B cell (primary cell): Measurements from ENCODE around the gene CD151. TPM values are rescaled to one million over a fixed set of nuclear protein-coding genes. Genes with fewer than 3 reads are reported as not detected.
A peak's percentile ranks its signal among the peaks of the same experiment; 100 is the strongest.

ENCODE experiments used
- ATAC-seq: fragments of 200-7000 bp; cut with Tn5 transposase; one replicate; pipeline ENCODE4 v1.10.0; 2021; ENCODE audit warnings: low read depth, mild to moderate bottlenecking, moderate number of reproducible peaks, moderate library complexity
- CTCF ChIA-PET: fragments of 350-600 bp; sonication (Branson Sonifier 250); formaldehyde crosslinking; loops from one replicate; lab custom pipeline; 2021; ENCODE audit warnings: antibody characterized with exemption, inconsistent platforms; lab: Charles Lee
- POLR2A ChIA-PET: fragments of 350-600 bp; sonication (Branson Sonifier 250); formaldehyde crosslinking; loops from one replicate; lab custom pipeline; 2021; ENCODE audit warnings: antibody characterized with exemption; lab: Charles Lee
- DNase-seq: peaks from one replicate; pipeline ENCODE4 v3.0.0; 2013
- H2AFZ ChIP-seq: 2 replicates; pipeline ENCODE4 v1.6.1; 2012; ENCODE audit warnings: mild to moderate bottlenecking, low read depth, low read length; ENCODE audit not compliant: insufficient read depth, poor library complexity, severe bottlenecking
- H3K27ac ChIP-seq, 2 donors: 1 replicate in 1 of 2; 2 replicates in 1 of 2; pipeline ENCODE4 v1.5.1; 2012 to 2013; ENCODE audit warnings: low read length in 2 of 2, mild to moderate bottlenecking in 2 of 2, moderate library complexity in 1 of 2
- H3K27me3 ChIP-seq, 4 experiments: fragments of 200-600 bp in 1 of 4; sonication (generic) in 1 of 4; replicated peaks in 1 of 4; 1 replicate in 2 of 4; 2 replicates in 2 of 4; pipeline versions ENCODE4 v1.6.1 to v1.7.0; 2013 to 2016; ENCODE audit warnings: low read length in 3 of 4, mild to moderate bottlenecking in 2 of 4, mixed read lengths in 1 of 4, moderate library complexity in 1 of 4; ENCODE audit not compliant: insufficient read depth in 4 of 4, control insufficient read depth in 3 of 4; ENCODE audit errors: control extremely low read depth in 1 of 4
- H3K36me3 ChIP-seq, 2 experiments: replicated peaks in 1 of 2; 1 replicate in 1 of 2; 2 replicates in 1 of 2; pipeline versions ENCODE4 v1.6.1 to v1.7.1; 2013; ENCODE audit warnings: low read length in 1 of 2; ENCODE audit not compliant: insufficient read depth in 2 of 2, control insufficient read depth in 1 of 2; ENCODE audit errors: control extremely low read depth in 1 of 2, extremely low read depth in 1 of 2
- H3K4me1 ChIP-seq, 2 donors: fragments of 200-600 bp in 1 of 2; sonication (generic) in 1 of 2; 1 replicate in 1 of 2; 2 replicates in 1 of 2; pipeline versions ENCODE4 v1.5.1 to v1.6.1; 2013 to 2017; ENCODE audit warnings: low read length in 2 of 2; ENCODE audit not compliant: control insufficient read depth in 2 of 2, insufficient read depth in 2 of 2
- H3K4me2 ChIP-seq: replicated peaks from 2 replicates; pipeline ENCODE3; 2012; ENCODE audit warnings: mild to moderate bottlenecking, low read depth, low read length; ENCODE audit not compliant: poor library complexity, severe bottlenecking
- H3K4me3 ChIP-seq, 5 experiments: fragments of 200-600 bp in 1 of 5; sonication (generic) in 1 of 5; 1 replicate in 3 of 5; 2 replicates in 2 of 5; pipeline versions ENCODE4 v1.5.1 to v1.7.0; 2011 to 2016; ENCODE audit warnings: low read length in 4 of 5, mild to moderate bottlenecking in 4 of 5, low read depth in 2 of 5, control low read depth in 1 of 5, moderate library complexity in 1 of 5; ENCODE audit not compliant: insufficient read depth in 1 of 5; ENCODE audit errors: control extremely low read depth in 1 of 5, extremely low read depth in 1 of 5
- H3K79me2 ChIP-seq: fragments of 200-600 bp; sonication (generic); one replicate; pipeline ENCODE4 v1.6.0; 2016; ENCODE audit warnings: low read length; ENCODE audit not compliant: control insufficient read depth, insufficient read depth
- H3K9ac ChIP-seq: fragments of 200-600 bp; sonication (generic); 2 replicates; pipeline ENCODE4 v1.6.1; 2017; ENCODE audit warnings: mild to moderate bottlenecking, low read length, moderate library complexity
- H3K9me3 ChIP-seq, 3 donors: one replicate each; pipeline versions ENCODE4 v1.6.1 to v1.7.1; 2013; ENCODE audit warnings: low read length in 2 of 3; ENCODE audit not compliant: control insufficient read depth in 2 of 3, insufficient read depth in 1 of 3; ENCODE audit errors: control extremely low read depth in 1 of 3
- H4K20me1 ChIP-seq: 2 replicates; pipeline ENCODE4 v1.6.0; 2012; ENCODE audit warnings: mild to moderate bottlenecking, low read length; ENCODE audit not compliant: insufficient read depth, control insufficient read depth, poor library complexity, severe bottlenecking
- H3K27ac Mint-ChIP-seq: one replicate; pipeline ENCODE4 v1.8.0; 2021; ENCODE audit warnings: mixed read lengths
- H3K27me3 Mint-ChIP-seq: one replicate; pipeline ENCODE4 v1.8.0; 2021; ENCODE audit warnings: mixed read lengths
- H3K4me1 Mint-ChIP-seq: one replicate; pipeline ENCODE4 v1.8.0; 2021; ENCODE audit warnings: mixed read lengths
- H3K4me3 Mint-ChIP-seq: one replicate; pipeline ENCODE4 v1.8.0; 2021; ENCODE audit warnings: mixed read lengths
- H3K9me3 Mint-ChIP-seq: one replicate; pipeline ENCODE4 v1.8.0; 2022; ENCODE audit warnings: mixed read lengths; ENCODE audit not compliant: insufficient read depth
- EZH2 ChIP-seq: IDR thresholded peaks from 2 replicates; pipeline ENCODE4 v1.6.1; 2012; ENCODE audit warnings: borderline replicate concordance, low read depth, mild to moderate bottlenecking, moderate library complexity, low read length; ENCODE audit not compliant: insufficient read depth, poor library complexity, severe bottlenecking
- WGBS: methylation state at CpG from one replicate; pipeline ENCODE4 v1.1.5; 2013; ENCODE audit warnings: missing lambda C conversion rate; ENCODE audit not compliant: insufficient coverage; 5-methylcytosine and 5-hydroxymethylcytosine counted together
- intact Hi-C: fragments of 100-400 bp; cut with micrococcal nuclease; formaldehyde crosslinking; loops from one replicate; pipeline ENCODE4 v1.10.0; 2022
- polyA plus RNA-seq: library from polyadenylated mRNA; depleted of rRNA; stranded (reverse); fragments of >200 nt; gene quantifications from 2 replicates; pipeline ENCODE4 v1.2.3, GENCODE V29; 2012
- total RNA-seq, 2 donors: library from RNA; stranded (reverse); fragments of 120-200 nt in 1 of 2; gene quantifications; 1 replicate in 1 of 2; 2 replicates in 1 of 2; pipeline versions ENCODE4 v1.2.3 to v1.2.4, GENCODE V29; 2013 to 2022
- TF ChIP-seq, protein P1 (sequence below): fragments of 200-600 bp; IDR thresholded peaks from one replicate; pipeline ENCODE4 v1.8.0; 2022; ENCODE audit warnings: antibody characterized with exemption, mild to moderate bottlenecking

The CD151 gene
- total and polyA plus RNA-seq, 2 donors (not counting 1 experiment from before 2014, with no cell fraction given): 24.4 to 25.5 TPM

DNA sequence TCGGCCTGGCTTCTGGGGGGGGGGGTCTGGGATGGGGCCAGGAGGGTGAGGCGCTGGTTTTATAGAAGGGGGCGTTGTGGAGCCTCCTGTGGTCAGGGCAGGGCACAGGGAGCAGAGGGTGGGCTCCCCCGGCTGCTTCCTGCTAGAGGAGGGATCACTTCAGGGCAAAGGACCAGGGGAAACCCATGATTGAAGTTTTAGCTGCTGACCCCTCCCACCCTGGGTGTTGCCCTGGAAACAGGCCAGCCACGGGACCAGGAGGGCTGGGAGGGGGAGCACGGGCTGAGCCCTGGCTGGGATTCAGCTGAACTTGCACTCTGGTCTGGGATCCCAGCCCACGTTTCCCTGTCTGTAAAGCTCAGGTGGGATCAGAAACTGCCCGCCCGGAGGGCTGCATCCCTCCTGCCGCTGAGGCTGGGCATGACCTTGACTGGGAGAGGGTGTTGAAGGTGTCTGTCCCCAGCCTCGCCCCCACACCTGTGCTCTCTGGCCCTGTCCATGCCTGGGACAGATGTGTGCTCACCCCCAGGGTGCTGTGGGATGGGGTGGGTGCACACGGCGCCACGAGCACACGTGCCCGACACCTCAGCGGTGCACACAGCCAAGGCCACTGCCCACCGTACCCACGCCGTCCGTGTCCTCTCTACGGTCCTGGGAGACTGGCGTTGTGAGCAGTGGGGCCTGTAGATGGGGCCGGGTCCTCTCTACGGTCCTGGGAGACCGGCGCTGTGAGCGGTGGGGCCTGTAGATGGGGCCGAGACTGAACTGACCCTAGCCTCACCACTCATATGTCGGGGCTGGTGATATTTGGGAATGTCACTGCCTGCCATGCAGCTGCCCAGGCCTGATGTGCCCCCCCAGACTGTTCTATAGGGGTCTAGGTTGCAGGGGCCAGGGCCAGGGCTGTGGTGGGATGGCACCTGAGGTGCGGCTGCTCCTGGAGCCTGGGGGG is 12.2 kb downstream of the CD151 start:
- DNase-seq (peak; percentile 63), ATAC-seq (no peak)
- WGBS: 47% methylated on average over 28 of the region's 31 CpGs
- ChIA-PET POLR2A (interaction anchor here (0.8 to 2.6 kb wide), 2 partner anchors 26 to 36 kb away, joined by 3 to 13 read pairs; partner anchors contain the start of genes PNPLA2 and RPLP2), CTCF (no interaction called here)
- peaks cover 0 to 3% of the 10 kb centered on the region in 2 experiments for H3K36me3 ChIP-seq
- no peaks in the 10 kb centered on the region for H3K9me3 ChIP-seq
- peaks cover 37 to 52% of the 10 kb centered on the region in 2 donors for H3K4me1 ChIP-seq
- peak overlapping the region; percentile 16 for H3K4me3 Mint-ChIP-seq
- peaks cover 0 to 48% (median 11%) of the 10 kb centered on the region in 4 experiments for H3K27me3 ChIP-seq
- peak overlapping the region; percentile 88 for H3K4me2 ChIP-seq
- no peak for TF ChIP-seq EZH2
- TF ChIP-seq, protein P1, sequence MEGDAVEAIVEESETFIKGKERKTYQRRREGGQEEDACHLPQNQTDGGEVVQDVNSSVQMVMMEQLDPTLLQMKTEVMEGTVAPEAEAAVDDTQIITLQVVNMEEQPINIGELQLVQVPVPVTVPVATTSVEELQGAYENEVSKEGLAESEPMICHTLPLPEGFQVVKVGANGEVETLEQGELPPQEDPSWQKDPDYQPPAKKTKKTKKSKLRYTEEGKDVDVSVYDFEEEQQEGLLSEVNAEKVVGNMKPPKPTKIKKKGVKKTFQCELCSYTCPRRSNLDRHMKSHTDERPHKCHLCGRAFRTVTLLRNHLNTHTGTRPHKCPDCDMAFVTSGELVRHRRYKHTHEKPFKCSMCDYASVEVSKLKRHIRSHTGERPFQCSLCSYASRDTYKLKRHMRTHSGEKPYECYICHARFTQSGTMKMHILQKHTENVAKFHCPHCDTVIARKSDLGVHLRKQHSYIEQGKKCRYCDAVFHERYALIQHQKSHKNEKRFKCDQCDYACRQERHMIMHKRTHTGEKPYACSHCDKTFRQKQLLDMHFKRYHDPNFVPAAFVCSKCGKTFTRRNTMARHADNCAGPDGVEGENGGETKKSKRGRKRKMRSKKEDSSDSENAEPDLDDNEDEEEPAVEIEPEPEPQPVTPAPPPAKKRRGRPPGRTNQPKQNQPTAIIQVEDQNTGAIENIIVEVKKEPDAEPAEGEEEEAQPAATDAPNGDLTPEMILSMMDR: no peak
- no peak overlapping the region for H3K27ac ChIP-seq
- H3K27ac Mint-ChIP-seq: peak overlapping the region; percentile 26
- H3K4me1 Mint-ChIP-seq: peaks cover 32% of the 10 kb centered on the region
- intact Hi-C loops: loop anchor here (5.0 kb wide), 1 partner anchor 1007 kb away; the partner anchor contains the start of gene LSP1
- no peak overlapping the region for H3K9ac ChIP-seq
- H4K20me1 ChIP-seq: peaks cover 31% of the 10 kb centered on the region
- no peaks in the 10 kb centered on the region for H3K9me3 Mint-ChIP-seq
- H2AFZ ChIP-seq: no peak overlapping the region
- H3K4me3 ChIP-seq: no peak overlapping the region
- no peaks in the 10 kb centered on the region for H3K27me3 Mint-ChIP-seq
- H3K79me2 ChIP-seq: peaks cover 20% of the 10 kb centered on the region
